CD4-positive, alpha-beta T cell treated with Interleukin-6 for 4 hours (primary cell): Measurements from ENCODE around the gene TMEM266.

ENCODE experiments used
- DNase-seq: peaks from one replicate; pipeline ENCODE4 v3.0.0-alpha.2; 2020; ENCODE audit warnings: mixed read lengths

The TMEM266 gene

GRCh38 chr15:76070921-76071635 is 11.3 kb downstream of the TMEM266 start:
- no peak for DNase-seq

- no peak for DNase-seq
Observed at GRCh38 chr15:76071806-76072205, 12.0 kb downstream of the TMEM266 start.

- DNase-seq, result no peak
Observed at GRCh38 chr15:76073554-76073953, 13.8 kb downstream of the TMEM266 start.

DNA sequence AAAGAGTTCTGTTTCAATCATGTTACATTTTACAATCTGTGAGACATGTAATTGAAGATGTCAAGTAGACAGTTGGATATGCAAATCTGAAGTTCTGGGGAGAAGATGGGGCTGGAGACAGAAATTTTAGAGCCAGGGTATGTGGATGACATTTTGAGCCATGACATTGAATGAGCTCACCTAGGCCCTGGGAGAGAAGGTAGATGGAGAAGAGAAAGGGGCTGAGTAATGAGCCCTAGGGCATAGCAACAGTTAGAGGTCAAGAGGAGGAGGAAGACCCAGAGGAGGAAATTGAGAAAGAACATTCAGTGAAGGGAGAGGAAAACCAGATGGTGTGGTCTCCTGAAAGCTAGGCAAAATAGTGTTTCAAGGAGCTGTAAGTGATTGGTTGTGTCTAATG is 15.3 kb downstream of the TMEM266 start:
- no peak for DNase-seq

DNA sequence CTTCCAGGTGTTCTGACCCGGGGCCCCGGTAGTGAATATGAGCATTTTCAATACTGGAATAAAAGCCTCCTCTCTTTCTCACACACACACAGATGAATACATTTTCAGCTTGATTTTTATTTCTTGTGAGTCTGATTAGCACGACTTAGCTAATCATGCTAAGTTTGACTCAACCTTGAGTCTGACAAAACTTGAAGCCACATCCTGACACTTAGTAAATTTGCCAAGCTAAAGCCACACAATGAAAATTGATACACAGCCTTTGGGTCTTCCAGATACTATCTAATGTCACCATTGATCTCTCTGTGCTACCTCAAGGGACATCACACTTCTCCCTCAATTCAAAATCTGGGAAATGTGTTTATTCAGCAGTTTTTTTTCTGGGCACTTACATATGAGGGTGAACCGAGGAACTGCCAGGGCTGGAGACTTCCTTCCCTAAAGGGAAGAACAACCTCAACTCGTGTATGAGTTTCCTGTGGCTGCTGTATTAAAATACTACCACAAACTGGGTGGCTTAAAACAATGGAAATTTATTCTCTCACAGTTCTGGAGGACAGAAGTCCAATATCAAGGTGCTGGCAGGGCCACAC is 18.6 kb downstream of the TMEM266 start:
- no peak for DNase-seq

- DNase-seq, result no peak
Observed at GRCh38 chr15:76084256-76084655, 24.5 kb downstream of the TMEM266 start.

DNA sequence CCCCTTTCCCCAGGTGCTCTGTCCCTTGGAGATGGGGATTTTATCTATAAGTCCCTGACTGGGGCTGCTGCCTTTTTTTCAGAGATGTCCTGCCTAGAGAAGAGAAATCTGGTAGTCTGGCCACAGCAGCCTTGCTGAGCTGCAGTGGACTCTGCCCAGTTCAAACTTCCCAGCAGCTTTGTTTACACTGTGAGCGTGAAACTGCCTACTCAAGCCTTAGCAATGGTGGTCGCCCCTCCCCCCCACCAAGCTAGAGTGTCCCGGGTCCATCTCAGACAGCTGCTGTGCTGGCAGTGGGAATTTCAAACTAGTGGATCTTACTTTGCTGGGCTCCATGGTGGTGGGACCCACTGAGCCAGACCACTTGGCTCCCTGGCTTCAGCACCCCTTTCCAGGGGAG is 38.9 kb downstream of the TMEM266 start:
- DNase-seq, result no peak

DNA sequence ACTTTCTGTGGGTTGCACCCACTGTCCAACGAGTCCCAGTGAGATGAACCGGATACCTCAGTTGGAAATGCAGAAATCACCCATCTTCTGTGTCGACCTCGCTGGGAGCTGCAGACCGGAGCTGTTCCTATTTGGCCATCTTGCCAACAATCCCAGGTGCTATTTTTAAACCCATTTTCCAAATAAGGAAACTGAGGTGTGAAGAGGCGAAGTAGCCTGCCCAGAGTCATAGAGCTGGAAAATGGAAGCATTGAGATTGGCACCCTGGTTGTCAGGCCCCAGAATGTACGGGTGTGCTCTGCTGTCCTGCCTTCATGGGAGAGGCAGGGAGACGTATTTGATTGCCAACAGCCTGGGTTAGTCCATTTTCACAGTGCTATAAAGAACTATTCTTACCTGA is 39.6 kb downstream of the TMEM266 start:
- no peak for DNase-seq

DNA sequence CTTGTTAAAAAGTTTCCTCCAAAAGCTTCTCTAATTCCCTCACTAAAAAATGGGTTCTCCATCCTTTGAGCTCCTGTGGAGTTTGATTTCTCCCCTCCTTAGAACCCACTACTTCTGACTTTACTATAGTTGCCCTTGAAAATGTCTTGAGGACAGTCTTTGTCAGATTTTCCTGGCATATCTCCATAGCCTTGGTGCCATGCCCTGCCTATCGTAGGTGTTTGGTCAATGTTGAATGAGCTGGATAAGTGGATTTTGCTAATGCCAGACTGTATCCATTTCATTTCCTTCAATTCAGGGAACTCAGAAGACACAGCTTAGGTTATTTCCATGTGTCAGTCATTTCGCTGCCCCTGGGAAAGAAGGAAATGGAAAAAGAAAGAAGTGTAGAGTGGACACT is 40.6 kb downstream of the TMEM266 start:
- no peak for DNase-seq

DNA sequence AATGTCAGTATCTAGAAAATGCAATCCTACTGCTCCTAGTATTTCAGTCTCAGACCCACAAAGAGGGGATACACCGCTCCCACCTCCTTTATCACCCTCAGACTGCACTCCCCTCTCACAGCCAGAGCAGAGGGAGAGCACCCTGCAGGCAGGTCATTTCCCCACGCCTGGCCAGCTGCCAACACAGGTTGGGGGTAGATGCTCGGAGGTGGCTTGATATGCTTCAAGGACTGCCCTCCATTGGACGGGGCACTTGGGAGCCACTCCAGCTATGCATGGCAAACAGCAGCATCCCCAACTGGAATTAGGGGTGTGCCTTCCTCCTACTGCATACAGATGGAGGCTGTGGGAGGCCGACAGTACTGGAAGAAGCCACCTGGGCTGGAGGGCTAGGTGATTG is 41.9 kb downstream of the TMEM266 start:
- no peak for DNase-seq

DNA sequence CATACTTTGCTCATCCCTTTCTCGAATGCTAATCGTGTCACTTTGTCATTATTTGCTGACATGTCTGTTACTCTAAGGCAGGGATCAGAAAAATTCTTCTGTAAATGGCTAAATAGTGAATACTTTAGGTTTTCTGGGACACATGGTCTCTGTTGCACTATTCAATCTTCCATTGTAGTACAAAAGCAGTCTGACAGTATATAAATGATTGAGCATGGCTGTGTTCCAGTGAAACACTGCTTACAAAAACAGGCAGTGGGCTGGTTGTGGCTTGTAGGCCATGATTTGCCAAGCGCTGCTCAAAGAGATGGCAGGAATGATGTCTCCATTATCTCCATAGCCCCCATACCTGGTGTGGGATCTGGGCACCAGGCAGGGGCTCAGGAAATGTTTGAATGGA is 45.6 kb downstream of the TMEM266 start:
- no peak for DNase-seq

GRCh38 chr15:76105911-76106310 is 46.1 kb downstream of the TMEM266 start:
- no peak for DNase-seq

GRCh38 chr15:76107169-76107568 is 47.4 kb downstream of the TMEM266 start:
- DNase-seq, result no peak

- no peak for DNase-seq
Observed at GRCh38 chr15:76108021-76108723, 48.4 kb downstream of the TMEM266 start.

DNA sequence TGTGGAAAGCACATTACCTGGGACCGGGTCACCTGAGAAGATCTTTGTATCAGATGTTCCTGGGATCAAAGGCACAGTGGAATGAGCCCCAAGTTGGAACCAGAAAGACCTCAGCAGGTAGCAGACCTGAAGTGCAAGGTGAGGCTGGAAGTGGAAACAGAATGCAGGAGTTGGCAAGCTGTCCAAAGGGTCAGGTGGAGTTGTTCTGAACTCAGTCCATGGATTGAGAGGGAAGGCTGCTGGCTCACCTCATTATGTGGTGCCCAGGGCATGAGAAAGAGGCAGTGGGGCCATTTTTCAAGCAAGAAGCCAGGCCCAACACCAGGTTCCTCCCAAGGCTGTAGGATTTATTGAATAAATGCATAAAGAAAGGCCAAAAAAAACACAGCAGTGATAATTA is 49.3 kb downstream of the TMEM266 start:
- DNase-seq, result no peak

- DNase-seq, result no peak
Observed at GRCh38 chr15:76114561-76114960, 54.8 kb downstream of the TMEM266 start.

DNA sequence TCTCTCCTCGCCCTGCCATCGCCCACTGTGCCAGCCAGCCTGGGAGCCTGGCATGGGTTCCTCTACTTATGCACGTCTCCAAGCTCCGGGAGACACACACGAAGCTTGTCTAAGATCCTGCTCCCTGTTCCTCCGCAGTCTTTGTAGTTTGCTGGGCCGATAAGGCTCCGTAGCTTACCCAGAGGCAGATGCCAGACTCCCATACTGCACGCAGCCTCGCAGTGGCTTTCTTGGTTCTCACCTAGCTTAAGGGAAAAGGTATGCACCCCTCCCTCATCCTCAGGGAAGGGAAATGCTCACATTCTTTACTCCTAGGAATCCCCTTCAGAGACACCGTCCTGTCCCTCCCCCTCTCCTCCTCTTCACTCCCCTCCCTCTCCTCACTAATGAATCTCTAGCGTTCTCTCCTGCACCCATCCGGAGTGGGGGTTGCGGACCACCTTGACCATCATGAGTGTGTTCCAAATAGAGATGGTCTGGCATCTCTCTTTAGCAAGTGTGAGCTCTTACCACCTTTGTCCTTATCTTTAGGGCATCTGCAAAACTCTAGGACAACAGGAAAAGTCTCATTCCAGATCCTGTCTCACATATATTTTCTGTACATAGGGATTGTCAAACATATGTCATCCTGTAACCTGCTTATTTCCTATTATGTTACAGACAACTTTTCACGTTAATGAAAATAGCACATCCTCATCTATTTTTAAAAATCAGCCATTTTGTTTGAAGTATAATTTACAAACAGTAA is 56.5 kb downstream of the TMEM266 start:
- DNase-seq, result no peak

- DNase-seq, result no peak
Observed at GRCh38 chr15:76117181-76117580, 57.4 kb downstream of the TMEM266 start.

GRCh38 chr15:76118767-76119166 is 59.0 kb downstream of the TMEM266 start:
- DNase-seq, result no peak

- no peak for DNase-seq
Observed at GRCh38 chr15:76123031-76123430, 63.2 kb downstream of the TMEM266 start.

DNA sequence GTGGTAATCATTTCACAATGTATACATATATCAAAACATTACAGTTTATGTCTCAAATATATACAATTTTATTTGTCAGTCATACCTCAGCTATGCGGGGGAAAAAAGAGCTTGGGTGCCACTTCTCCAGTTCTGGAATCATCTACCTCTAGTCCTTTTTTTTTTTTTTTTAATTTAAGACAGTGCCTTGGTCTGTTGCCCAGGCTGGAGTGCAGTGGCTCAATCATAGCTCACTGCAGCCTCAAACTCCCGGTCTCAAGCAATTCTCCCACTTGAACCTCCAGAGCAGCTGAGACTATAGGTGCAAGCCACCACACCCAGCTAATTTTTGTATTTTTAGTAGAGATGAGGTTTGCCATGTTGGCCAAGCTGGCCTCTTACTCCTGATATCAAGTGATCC is 67.4 kb downstream of the TMEM266 start:
- DNase-seq, result no peak

GRCh38 chr15:76127880-76128279 is 68.1 kb downstream of the TMEM266 start:
- no peak for DNase-seq

- DNase-seq, result no peak
Observed at GRCh38 chr15:76134537-76134936, 74.8 kb downstream of the TMEM266 start.

DNA sequence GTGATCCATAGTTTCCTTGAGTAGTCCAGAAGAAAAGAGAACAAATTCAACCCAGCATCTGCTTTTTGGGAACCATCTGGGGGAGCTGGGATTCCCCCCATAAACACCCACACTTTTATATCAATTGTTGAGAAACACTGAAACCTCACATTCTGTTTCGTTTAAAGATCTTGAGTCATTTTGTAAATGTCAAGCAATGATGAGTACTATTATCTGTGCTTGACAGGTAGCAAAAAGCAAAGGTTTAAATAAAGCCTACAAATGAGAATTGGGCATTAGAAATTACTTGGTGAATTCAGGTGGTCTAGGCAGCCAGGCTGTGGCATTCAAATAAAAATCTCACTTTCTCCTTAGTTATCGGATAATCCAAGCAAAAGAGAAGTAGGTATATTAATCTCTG is 75.7 kb downstream of the TMEM266 start:
- no peak for DNase-seq
